IPS-NIHi11 (cell line): ENCODE results near the gene KSR1.
"Not testable (repeated sequence)": the region's sequence is repeated elsewhere in the genome, so short reads cannot be mapped to it uniquely, and the experiment has no call there.

Experiments
- DNase-seq: peaks from one replicate; pipeline ENCODE4 v3.0.0; 2012; ENCODE audit warnings: mixed read lengths, low spot score

The KSR1 gene

GRCh38 chr17:27609611-27610303, 153.5 kb downstream of the KSR1 start:
- DNase-seq = peak; percentile 53

- DNase-seq = no peak
Measured at GRCh38 chr17:27610304-27610677, 154.0 kb downstream of the KSR1 start.

DNA sequence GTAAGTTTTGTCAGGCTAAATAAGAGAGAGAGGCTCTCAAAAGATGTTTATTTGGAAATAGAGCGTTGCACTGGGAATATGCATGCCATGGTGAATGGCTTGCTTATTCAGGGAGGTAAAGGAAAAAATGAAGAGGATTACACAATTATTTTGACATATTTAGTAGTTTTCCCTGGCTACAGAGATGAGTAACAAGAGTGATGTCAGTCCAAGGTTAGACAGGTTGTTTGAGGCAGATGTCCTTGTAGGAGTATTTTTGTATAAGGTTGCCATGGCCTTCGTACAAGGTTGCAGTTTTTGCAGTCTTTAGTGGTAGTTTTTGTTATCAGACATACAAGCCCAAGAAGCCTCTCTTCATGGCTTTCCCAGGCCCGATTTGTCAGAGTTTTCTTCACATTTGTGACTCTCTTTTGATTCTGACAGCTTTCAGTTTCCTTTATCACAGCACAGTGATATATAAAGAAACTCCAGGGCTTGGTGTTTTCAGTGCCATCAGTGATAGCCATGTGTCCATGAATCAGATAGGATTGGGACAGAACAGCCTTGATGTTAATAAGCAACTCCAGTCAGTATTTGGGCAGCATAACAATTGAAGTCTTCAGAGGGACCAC, 156.0 kb downstream of the KSR1 start:
- DNase-seq = no peak

GRCh38 chr17:27613433-27613832, 157.2 kb downstream of the KSR1 start:
- DNase-seq = no peak

DNA sequence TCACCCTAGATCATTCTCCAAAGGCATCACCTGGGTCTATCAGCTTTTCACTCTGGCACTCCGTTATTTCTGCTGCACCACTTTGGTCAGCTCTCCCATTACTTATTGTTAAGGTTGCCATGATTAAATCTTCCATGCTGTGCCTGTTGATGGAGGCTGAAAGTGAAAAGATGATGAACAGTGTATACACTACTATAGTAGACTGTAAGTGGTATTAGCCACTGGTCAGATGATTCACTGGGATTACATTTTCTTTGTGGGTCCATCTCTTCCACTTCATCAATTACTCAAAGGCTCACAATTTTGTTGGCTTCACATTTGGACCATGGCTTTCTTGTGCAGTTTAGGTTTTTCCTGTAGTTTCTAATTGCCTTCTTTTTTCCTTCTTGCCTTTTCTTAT, 158.9 kb downstream of the KSR1 start:
- DNase-seq = no peak

GRCh38 chr17:27616414-27616813, 160.2 kb downstream of the KSR1 start:
- DNase-seq = no peak

- no peak for DNase-seq
Measured at GRCh38 chr17:27618417-27618816, 162.2 kb downstream of the KSR1 start.

DNA sequence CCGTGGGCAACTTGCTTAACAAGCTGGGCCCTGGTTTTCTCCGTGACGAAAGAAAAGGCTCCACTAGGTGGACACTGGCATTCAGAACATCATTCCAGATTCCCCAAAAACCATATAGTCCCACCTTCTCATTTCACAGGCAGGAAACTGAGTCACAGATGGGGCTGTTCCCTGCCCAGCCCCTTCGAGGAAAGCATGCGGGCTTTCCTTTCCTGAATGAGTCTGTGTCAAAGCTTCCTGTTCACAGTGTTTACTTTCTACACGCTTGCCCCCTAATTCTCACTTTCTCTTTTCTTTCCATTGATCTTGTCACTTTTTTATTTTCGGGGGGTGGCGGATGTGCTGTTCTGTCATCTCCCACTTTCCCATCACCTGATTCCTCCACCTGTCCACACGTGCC, 164.5 kb downstream of the KSR1 start:
- no peak for DNase-seq

DNA sequence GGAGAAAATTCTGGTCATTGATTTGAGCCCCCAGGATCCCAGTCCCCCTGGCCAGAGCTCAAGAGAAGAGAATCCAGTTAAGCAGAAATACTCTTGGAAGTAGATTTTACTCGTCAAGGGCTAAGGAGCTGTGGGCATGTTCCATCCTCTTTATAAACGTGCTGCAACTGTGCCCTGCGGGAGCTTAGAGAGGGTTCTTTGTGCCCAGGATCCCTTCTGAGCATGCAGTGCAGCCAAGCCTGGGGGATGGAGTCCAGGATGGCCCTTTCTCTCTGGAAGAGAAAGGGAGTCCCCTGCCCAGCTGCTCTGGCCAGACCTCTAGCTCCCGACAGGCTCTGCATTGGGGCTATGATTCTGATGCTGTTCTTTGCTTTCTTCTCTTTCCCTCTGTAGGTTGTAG, 165.3 kb downstream of the KSR1 start:
- DNase-seq = no peak

GRCh38 chr17:27621942-27622559, 165.8 kb downstream of the KSR1 start:
- DNase-seq = no peak

GRCh38 chr17:27622986-27623385, 166.7 kb downstream of the KSR1 start:
- no peak for DNase-seq

DNA sequence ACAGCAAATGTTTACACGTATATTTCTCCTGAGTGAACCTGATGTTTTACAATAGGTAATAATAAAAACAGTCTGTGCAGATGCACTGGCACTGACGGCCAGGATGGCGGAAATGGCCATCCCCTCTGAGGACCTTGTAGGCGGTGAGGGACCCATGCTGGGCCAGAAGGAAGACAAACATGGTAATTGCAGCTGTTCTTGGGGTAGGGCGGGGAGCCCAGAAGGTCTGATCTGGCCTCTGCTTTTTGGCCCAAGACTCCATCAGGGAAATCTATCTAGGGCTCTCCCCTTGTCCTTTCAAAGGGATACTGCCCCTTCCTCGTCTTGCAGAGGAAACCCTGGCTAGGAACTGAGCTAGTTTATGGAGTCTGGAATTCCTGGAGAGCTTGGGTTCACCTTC, 167.4 kb downstream of the KSR1 start:
- no peak for DNase-seq

DNA sequence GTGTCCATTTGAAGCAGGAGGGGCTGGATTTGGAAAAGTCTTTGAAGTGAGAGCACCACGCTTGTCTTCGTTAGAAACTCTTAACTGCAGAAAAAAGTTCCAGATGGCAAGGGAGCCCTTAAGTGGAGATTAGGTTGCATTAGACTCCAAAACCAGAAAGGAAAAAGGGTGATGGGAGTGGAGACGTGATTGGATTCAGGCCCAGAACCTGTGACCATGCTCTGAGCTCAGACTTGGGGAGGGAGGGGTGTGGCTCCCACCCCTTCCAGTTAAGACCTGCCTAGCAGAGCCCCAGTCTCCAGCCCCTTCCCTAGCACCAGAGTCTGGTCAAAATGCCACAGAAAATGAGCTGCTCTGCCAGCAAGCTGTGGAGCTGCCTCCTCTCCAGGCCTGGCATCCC, 168.3 kb downstream of the KSR1 start:
- DNase-seq = no peak

DNA sequence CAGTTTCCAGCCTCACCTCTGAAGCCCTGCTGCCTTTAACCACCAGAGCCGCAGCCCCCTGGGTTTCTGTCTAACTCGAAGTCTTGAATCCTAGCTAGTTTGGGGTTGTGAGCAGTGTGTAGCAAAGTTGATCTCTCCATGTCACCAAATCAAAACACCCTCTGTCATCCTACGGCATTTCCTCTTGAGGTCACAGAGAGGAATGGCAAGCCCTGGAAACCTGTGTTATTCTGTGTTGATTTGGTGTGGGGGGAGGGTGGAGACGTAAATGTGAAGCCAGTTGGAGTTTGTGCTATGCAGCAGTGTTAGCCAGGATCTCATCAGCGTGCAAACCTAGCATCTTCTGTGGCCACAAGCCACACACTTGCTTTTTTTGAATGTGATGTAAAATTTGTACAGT, 169.6 kb downstream of the KSR1 start:
- DNase-seq = no peak

GRCh38 chr17:27627514-27627913, 171.3 kb downstream of the KSR1 start:
- no peak for DNase-seq

DNA sequence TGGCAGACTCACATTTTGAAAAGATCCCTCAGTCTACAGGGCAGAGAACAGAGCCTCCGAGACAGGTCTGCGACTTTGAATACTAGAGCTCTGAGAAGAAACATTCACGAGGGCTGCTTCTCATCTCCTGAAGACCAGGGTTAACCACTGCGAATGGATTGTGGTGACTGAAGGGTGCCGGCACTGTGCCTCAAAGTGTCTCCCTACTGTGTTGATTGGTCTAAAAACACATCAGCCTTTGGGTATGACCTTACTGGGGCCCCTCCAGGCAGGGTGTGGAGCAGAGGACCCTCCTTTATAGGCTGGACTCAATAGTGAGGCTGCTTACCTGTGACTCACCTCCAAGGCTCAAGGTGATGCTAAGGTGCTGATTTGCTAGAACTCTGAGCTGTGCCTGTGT, 172.1 kb downstream of the KSR1 start:
- DNase-seq = no peak

GRCh38 chr17:27629260-27629659, 173.0 kb downstream of the KSR1 start:
- not testable (repeated sequence) for DNase-seq

- DNase-seq = no peak
Measured at GRCh38 chr17:27630607-27631410, 174.6 kb downstream of the KSR1 start, which contains the start of gene LGALS9. LGALS9 (plus strand) TSS chr17:27631188; CDS start chr17:27631266, 78 bp downstream.

GRCh38 chr17:27631411-27631760, 175.1 kb downstream of the KSR1 start:
- no peak for DNase-seq

GRCh38 chr17:27631897-27632725, 175.9 kb downstream of the KSR1 start:
- no peak for DNase-seq

DNA sequence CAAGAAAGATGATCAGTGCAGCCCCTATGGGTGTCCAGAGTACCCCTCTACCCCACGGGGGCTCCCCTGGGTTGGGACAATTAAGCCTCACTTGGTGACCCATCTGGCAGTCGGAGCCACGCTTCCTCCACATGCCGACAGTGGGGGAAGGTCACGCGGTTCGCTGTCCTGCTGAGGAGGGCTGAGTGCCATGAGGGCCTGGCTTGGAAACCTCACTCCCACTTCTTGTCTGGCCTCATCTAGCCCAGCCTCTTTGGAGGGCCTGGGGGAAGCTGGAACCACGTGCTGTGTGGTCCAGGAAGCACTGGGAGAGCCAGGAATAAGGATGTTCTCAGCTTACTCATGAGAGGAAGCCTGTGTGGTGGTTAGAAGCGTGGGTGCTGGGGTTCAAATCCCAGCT, 176.5 kb downstream of the KSR1 start:
- DNase-seq = not testable (repeated sequence)
